ENCODE results near the gene IGHMBP2. TPM values are rescaled to one million over a fixed set of nuclear protein-coding genes. Genes with fewer than 3 reads are reported as not detected.

The IGHMBP2 gene
- total RNA-seq, 4 donors from 2014 or later, result 30.2 to 59.5 (median 49.2) TPM

DNA sequence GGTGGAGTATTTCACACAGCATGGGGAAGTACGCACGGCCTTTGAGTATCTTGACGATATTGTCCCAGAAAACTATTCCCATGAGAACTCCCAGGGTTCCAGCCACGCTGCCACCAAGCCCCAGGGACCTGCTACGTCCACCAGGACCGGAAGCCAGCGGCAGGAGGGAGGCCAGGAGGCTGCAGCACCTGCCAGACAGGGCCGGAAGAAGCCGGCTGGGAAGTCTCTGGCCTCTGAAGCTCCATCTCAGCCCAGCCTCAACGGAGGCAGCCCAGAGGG lies 32.6 kb downstream of the IGHMBP2 start:
- peaks cover 0 to 70% (median 0%) of the 10 kb centered on the region in 3 donors for H3K36me3 ChIP-seq
- no peak for DNase-seq
- TF ChIP-seq, protein P1, sequence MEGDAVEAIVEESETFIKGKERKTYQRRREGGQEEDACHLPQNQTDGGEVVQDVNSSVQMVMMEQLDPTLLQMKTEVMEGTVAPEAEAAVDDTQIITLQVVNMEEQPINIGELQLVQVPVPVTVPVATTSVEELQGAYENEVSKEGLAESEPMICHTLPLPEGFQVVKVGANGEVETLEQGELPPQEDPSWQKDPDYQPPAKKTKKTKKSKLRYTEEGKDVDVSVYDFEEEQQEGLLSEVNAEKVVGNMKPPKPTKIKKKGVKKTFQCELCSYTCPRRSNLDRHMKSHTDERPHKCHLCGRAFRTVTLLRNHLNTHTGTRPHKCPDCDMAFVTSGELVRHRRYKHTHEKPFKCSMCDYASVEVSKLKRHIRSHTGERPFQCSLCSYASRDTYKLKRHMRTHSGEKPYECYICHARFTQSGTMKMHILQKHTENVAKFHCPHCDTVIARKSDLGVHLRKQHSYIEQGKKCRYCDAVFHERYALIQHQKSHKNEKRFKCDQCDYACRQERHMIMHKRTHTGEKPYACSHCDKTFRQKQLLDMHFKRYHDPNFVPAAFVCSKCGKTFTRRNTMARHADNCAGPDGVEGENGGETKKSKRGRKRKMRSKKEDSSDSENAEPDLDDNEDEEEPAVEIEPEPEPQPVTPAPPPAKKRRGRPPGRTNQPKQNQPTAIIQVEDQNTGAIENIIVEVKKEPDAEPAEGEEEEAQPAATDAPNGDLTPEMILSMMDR (IDR thresholded peaks at IDR 0.05), result no peak
- TF ChIP-seq POLR2A (IDR thresholded peaks at IDR 0.05), result no peak
- H3K27ac ChIP-seq, result no peak overlapping the region
- H3K4me3 ChIP-seq, result no peak overlapping the region
- H3K27me3 ChIP-seq, result no peaks in the 10 kb centered on the region
- no peaks in the 10 kb centered on the region for H3K9me3 ChIP-seq
- H3K4me1 ChIP-seq, result no peaks in the 10 kb centered on the region

DNA sequence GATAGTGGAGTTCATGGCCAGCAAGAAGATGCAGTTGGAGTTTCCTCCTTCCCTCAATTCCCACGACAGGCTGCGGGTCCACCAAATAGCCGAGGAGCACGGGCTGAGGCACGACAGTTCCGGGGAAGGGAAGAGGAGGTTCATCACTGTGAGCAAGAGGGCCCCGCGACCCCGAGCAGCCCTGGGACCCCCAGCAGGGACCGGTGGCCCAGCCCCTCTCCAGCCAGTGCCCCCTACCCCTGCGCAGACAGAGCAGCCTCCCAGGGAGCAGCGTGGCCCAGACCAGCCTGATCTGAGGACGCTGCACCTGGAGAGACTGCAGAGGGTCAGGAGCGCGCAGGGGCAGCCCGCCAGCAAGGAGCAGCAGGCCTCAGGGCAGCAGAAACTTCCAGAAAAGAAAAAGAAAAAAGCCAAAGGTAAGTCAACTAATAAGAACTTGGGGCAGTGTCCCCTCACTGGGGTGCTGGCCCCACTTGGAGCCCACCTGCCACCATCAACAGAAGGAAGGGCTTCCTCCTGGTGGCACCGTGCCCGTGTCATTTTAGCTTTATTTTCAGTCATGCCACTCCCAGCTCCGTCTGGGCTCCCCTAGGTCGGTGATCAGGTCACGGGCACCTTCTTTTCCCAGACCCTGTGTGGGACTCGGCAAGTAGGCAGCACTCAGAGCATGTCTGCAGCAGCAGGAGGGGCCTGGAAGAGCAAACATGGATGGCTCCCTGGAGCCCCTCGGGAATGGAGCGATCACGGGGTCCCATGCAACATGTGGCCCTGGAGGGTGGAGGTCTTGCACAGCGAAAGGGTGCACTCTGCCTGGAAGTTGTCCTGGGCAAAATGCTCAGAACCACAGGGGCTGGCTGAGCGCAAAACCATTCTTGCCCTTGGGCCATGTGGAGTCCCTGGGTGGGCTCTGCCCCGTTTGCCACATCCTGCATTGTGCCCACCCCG lies 33.3 kb downstream of the IGHMBP2 start:
- DNase-seq, result no peak
- TF ChIP-seq POLR2A (IDR thresholded peaks at IDR 0.05), result no peak
- TF ChIP-seq, protein P1 (IDR thresholded peaks at IDR 0.05), result no peak
- Histone ChIP-seq H3K36me3 (peaks cover 0 to 67% (median 0%) of the 10 kb centered on the region in 3 donors), H3K27ac (no peak overlapping the region), H3K9me3 (no peaks in the 10 kb centered on the region), H3K4me3 (no peak overlapping the region), H3K4me1 (no peaks in the 10 kb centered on the region), H3K27me3 (no peaks in the 10 kb centered on the region)

GRCh38 chr11:68938088-68938487 lies 34.4 kb downstream of the IGHMBP2 start:
- no peak overlapping the region for H3K27ac ChIP-seq
- peaks cover 0 to 62% (median 0%) of the 10 kb centered on the region in 3 donors for H3K36me3 ChIP-seq
- TF ChIP-seq POLR2A (IDR thresholded peaks at IDR 0.05), result no peak
- TF ChIP-seq, protein P1 (IDR thresholded peaks at IDR 0.05), result no peak
- H3K4me3 ChIP-seq, result no peak overlapping the region
- H3K27me3 ChIP-seq, result no peaks in the 10 kb centered on the region
- H3K9me3 ChIP-seq, result no peaks in the 10 kb centered on the region
- no peaks in the 10 kb centered on the region for H3K4me1 ChIP-seq
- no peak for DNase-seq

DNA sequence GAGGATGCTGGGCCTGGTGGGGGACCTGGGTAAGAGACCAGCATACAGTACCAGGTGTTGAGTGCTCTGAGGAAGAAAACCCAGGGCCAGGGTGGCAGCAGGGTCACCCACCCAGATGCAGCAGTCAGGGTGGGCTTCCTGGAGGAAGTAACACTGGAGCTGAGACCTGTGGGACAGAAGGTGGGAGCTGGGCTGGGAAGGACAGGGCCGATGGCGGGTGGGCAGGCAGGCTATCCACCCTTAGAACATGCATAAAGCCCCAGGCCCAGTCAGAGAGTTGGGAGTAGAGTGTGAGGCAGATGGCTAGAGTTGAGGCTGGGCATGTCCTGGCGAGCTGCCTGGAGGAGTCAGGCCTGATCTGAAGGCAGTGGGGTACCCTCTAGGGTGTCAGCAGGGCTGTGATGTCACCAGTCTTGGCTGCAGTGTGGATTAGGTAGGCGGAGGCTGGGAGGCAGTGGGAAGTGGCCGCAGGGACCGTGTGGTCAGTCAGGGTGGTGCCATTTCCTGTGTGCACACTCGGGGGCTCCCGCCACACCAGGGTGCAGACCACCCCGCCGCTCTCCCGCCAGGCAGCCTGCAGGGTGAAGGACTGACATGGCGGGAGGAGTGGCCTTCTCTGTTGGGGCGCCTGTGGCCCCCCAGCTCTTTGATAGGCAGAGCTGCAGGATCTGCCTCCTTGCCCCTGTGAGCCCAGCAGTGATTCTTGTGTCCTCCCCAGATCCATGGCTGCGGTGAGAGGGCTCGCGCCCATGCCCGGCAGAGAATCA lies 35.3 kb downstream of the IGHMBP2 start:
- Histone ChIP-seq H3K36me3 (peaks cover 0 to 56% (median 0%) of the 10 kb centered on the region in 3 donors), H3K4me3 (no peak overlapping the region), H3K27ac (no peak overlapping the region), H3K9me3 (no peaks in the 10 kb centered on the region), H3K4me1 (no peaks in the 10 kb centered on the region), H3K27me3 (no peaks in the 10 kb centered on the region)
- no peak for DNase-seq
- no peak for TF ChIP-seq POLR2A (IDR thresholded peaks at IDR 0.05)
- TF ChIP-seq, protein P1 (IDR thresholded peaks at IDR 0.05), result no peak

DNA sequence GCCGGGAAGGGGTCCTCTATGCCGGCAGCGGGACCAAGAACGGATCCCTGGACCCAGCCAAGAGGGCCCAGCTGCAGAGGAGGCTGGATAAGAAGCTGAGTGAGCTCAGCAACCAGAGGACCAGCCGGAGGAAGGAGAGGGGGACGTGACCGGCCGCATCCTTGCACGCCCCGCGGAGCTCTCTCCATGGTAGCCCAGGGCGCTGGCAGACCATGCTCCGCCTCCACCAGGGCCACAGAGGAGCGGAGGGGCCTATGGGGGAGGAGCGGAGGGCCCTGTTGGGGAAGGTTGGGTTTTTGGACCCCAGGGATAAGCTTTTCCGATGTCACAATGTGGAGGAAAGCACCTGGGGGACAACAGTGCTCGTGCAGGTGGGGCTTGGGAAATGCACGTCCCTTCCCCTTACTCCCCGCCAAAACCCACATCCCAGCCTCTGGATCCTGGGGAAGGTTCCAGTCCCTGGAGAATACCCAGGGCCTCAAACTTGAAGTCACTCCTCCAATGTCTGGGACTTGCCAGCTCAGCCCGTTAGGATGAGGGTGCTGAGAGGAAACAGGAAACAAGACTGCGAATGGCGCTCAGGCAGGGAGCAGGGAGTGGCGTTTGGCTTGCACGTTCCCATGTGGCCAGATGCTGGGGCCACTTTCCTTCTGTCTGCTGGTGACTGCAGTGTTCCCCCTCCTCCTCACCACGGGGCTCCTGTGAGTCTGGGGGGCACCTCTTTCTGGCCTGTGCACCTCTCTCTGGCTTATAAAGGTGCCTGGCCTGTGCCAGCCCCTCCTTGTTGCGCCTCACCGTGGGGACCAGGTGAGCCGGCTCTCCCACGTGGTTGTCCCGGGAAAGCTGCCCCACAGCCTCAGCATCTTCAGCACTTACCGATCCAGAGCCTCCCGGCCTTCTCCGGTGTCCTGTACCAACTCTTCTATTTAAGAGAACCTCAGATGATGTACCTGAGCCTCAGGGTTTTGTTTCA lies 36.2 kb downstream of the IGHMBP2 start:
- Histone ChIP-seq H3K36me3 (peaks cover 0 to 49% (median 0%) of the 10 kb centered on the region in 3 donors), H3K9me3 (no peaks in the 10 kb centered on the region), H3K27ac (peak overlapping the region in 1 of 4 donors; percentile 84), H3K27me3 (no peaks in the 10 kb centered on the region), H3K4me3 (no peak overlapping the region), H3K4me1 (no peaks in the 10 kb centered on the region)
- TF ChIP-seq POLR2A (IDR thresholded peaks at IDR 0.05), result no peak
- TF ChIP-seq, protein P1 (IDR thresholded peaks at IDR 0.05), result no peak
- peak in 1 of 3 donors; percentile 46 for DNase-seq
